ENCODE measurements around the gene SLC25A44.

SLC25A44 gene

DNA sequence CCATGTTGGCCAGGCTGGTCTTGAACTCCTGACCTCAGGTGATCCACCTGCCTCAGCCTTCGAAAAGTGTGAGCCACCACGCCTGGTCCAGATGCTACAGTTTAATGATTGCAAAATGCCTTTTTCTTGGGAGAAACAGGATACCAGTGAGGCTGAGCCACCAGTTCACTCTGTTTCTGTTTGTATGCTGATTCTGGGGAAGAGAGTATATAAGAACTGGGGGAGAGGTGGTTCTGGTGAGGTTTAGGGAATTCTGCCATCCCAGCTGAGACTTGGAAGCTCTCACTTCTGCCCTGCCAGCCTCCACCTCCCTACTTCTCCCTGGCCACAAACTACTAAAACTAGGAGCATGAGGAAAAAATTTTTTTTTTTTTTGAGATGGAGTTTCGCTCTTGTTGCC lies 10.8 kb downstream of the SLC25A44 start:
- Histone ChIP-seq H3K79me2 (ENCODE audit: insufficient read depth, low read depth) (peaks cover 13% of the 10 kb centered on the region; the same call in 1 of the 2 replicates), H3K4me3 (IDR thresholded peaks at IDR 0.05; ENCODE audit: insufficient read depth, low read depth, low read length) (no peak overlapping the region), H3K27ac (no peak overlapping the region), H3K4me2 (no peak overlapping the region), H3K27me3 (ENCODE audit: insufficient read depth, low read depth) (no peaks in the 10 kb centered on the region), H3K4me1 (ENCODE audit: low read depth, poor library complexity, severe bottlenecking) (no peaks in the 10 kb centered on the region), H3K9ac (no peak overlapping the region), H2AFZ (ENCODE audit: low read depth) (no peak overlapping the region), H4K20me1 (ENCODE audit: insufficient read depth) (0 out of 2 replicates have a peak, but pooled peaks cover 3% of the 10 kb centered on the region), H3K36me3 (ENCODE audit: insufficient read depth) (peaks cover 6% of the 10 kb centered on the region; the same call in 1 of the 2 replicates)
- TF ChIP-seq, protein P1, sequence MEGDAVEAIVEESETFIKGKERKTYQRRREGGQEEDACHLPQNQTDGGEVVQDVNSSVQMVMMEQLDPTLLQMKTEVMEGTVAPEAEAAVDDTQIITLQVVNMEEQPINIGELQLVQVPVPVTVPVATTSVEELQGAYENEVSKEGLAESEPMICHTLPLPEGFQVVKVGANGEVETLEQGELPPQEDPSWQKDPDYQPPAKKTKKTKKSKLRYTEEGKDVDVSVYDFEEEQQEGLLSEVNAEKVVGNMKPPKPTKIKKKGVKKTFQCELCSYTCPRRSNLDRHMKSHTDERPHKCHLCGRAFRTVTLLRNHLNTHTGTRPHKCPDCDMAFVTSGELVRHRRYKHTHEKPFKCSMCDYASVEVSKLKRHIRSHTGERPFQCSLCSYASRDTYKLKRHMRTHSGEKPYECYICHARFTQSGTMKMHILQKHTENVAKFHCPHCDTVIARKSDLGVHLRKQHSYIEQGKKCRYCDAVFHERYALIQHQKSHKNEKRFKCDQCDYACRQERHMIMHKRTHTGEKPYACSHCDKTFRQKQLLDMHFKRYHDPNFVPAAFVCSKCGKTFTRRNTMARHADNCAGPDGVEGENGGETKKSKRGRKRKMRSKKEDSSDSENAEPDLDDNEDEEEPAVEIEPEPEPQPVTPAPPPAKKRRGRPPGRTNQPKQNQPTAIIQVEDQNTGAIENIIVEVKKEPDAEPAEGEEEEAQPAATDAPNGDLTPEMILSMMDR (conservative IDR thresholded peaks at IDR 0.05; ENCODE audit: low read depth, low read length): no peak

DNA sequence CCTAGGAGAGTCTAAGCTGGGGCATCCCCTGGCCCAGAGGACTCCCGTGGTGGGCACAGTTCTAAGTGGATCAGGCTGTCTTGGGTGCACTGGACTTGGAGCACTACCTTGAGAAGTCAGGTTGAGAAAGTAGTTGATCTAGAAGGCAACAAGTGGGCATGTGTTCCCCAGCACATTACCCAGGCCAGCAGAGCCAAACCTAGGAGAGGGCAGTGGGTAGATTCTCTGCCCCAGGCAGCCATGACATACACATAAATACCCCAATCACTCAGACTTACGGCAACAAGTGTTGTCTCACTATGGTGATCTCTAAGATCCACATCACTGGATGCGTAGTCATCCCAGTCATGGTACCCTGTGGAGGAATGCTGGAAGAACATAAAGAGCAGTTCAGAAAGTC lies 17.3 kb downstream of the SLC25A44 start:
- H3K36me3 ChIP-seq (ENCODE audit: insufficient read depth): peaks cover 6% of the 10 kb centered on the region; the same call in 1 of the 2 replicates
- H3K27me3 ChIP-seq (ENCODE audit: insufficient read depth, low read depth): no peaks in the 10 kb centered on the region
- H3K4me1 ChIP-seq (ENCODE audit: low read depth, poor library complexity, severe bottlenecking): peaks cover 18% of the 10 kb centered on the region
- no peak overlapping the region for H2AFZ ChIP-seq (ENCODE audit: low read depth)
- TF ChIP-seq, protein P1 (conservative IDR thresholded peaks at IDR 0.05; ENCODE audit: low read depth, low read length): no peak
- H3K4me3 ChIP-seq (IDR thresholded peaks at IDR 0.05; ENCODE audit: insufficient read depth, low read depth, low read length): no peak overlapping the region
- H3K9ac ChIP-seq: no peak overlapping the region
- H3K4me2 ChIP-seq: no peak overlapping the region
- peaks cover 20% of the 10 kb centered on the region; the same call in 1 of the 2 replicates for H3K79me2 ChIP-seq (ENCODE audit: insufficient read depth, low read depth)
- no peak overlapping the region for H3K27ac ChIP-seq
- H4K20me1 ChIP-seq (ENCODE audit: insufficient read depth): no peaks in the 10 kb centered on the region

DNA sequence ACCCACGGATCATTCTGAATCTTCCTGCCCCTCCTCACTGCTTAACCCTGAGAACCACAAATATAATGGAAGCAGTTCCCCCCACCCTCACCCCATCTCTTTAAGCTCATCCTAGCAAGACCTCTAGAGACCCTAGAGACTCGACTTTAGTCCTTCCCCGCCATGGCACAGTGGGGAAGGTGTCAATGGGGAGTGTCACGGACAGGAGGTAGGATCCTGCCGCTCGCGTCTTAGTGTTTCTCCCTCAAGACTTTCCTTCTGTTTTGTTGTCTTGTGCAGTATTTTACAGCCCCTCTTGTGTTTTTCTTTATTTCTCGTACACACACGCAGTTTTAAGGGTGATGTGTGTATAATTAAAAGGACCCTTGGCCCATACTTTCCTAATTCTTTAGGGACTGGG lies 18.2 kb downstream of the SLC25A44 start:
- Histone ChIP-seq H2AFZ (ENCODE audit: low read depth) (peak overlapping the region; percentile 72), H3K4me1 (ENCODE audit: low read depth, poor library complexity, severe bottlenecking) (peaks cover 19% of the 10 kb centered on the region), H3K9ac (peak overlapping the region; percentile 84; the same call in 1 of the 2 replicates), H3K4me2 (peak overlapping the region; percentile 70), H3K79me2 (ENCODE audit: insufficient read depth, low read depth) (peaks cover 20% of the 10 kb centered on the region; the same call in 1 of the 2 replicates), H3K4me3 (IDR thresholded peaks at IDR 0.05; ENCODE audit: insufficient read depth, low read depth, low read length) (peak overlapping the region; percentile 99), H4K20me1 (ENCODE audit: insufficient read depth) (no peaks in the 10 kb centered on the region), H3K36me3 (ENCODE audit: insufficient read depth) (no peaks in the 10 kb centered on the region), H3K27ac (peak overlapping the region; percentile 75), H3K27me3 (ENCODE audit: insufficient read depth, low read depth) (no peaks in the 10 kb centered on the region)
- TF ChIP-seq, protein P1 (conservative IDR thresholded peaks at IDR 0.05; ENCODE audit: low read depth, low read length): no peak

DNA sequence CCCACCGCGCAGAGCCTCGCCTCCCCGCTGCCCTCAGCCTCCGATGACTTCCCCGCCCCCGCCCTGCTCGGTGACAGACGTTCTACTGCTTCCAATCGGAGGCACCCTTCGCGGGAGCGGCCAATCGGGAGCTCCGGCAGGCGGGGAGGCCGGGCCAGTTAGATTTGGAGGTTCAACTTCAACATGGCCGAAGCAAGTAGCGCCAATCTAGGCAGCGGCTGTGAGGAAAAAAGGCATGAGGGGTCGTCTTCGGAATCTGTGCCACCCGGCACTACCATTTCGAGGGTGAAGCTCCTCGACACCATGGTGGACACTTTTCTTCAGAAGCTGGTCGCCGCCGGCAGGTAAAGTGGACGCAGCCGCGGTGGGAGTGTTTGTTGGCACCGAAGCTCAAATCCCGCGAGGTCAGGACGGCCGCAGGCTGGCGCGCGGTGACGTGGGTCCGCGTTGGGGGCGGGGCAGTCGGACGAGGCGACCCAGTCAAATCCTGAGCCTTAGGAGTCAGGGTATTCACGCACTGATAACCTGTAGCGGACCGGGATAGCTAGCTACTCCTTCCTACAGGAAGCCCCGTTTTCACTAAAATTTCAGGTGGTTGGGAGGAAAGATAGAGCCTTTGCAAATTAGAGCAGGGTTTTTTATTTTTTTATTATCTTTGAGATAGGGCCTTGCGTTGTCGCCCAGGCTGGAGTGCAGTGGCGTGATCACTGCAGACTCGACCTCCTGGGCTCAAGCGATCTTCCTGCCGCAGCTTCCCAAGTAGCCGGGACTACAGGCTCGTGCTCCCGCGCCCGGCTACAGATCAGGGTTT lies 19.1 kb downstream of the SLC25A44 start, which contains the start of gene PMF1:
TSS of gene PMF1 (plus strand) at position 175 of the 811 bp plus-strand sequence. CDS start at position 184, 9 bp downstream.
- Histone ChIP-seq H3K4me3 (IDR thresholded peaks at IDR 0.05; ENCODE audit: insufficient read depth, low read depth, low read length) (peak within 1 kb of the TSS; percentile 99), H3K36me3 (ENCODE audit: insufficient read depth) (no peaks in the 10 kb centered on the region), H4K20me1 (ENCODE audit: insufficient read depth) (no peaks in the 10 kb centered on the region), H3K4me2 (peak within 1 kb of the TSS; percentile 70), H3K27me3 (ENCODE audit: insufficient read depth, low read depth) (no peaks in the 10 kb centered on the region), H2AFZ (ENCODE audit: low read depth) (peak within 1 kb of the TSS; percentile 72), H3K9ac (peak within 1 kb of the TSS; percentile 84), H3K27ac (peak within 1 kb of the TSS; percentile 75), H3K79me2 (ENCODE audit: insufficient read depth, low read depth) (peaks cover 20% of the 10 kb centered on the region; the same call in 1 of the 2 replicates), H3K4me1 (ENCODE audit: low read depth, poor library complexity, severe bottlenecking) (peaks cover 28% of the 10 kb centered on the region)
- TF ChIP-seq, protein P1 (conservative IDR thresholded peaks at IDR 0.05; ENCODE audit: low read depth, low read length): no peak

All from KMS-11 (cell line).